Activated CD4-positive, alpha-beta T cell treated with anti-CD3 and anti-CD28 coated beads for 36 hours (primary cell): Measurements from ENCODE around the gene MYOC. TPM values are rescaled to one million over a fixed set of nuclear protein-coding genes. Genes with fewer than 3 reads are reported as not detected.
"Not testable (repeated sequence)": the region's sequence is repeated elsewhere in the genome, so short reads cannot be mapped to it uniquely, and the experiment has no call there.

Source experiments
- ATAC-seq: fragments of 200-7000 bp; cut with Tn5 transposase; one replicate; pipeline ENCODE4 v1.10.0; 2021; ENCODE audit warnings: mild to moderate bottlenecking, moderate library complexity
- CTCF ChIA-PET: fragments of 350-600 bp; sonication (Branson Sonifier 250); formaldehyde crosslinking; loops from one replicate; lab custom pipeline; 2021; ENCODE audit warnings: antibody characterized with exemption; lab: Charles Lee
- POLR2A ChIA-PET: fragments of 350-600 bp; sonication (Branson Sonifier 250); formaldehyde crosslinking; loops from one replicate; lab custom pipeline; 2021; ENCODE audit warnings: antibody characterized with exemption, inconsistent platforms; lab: Charles Lee
- DNase-seq: peaks from one replicate; pipeline ENCODE4 v3.0.0-alpha.2; 2020
- H3K27ac Mint-ChIP-seq: one replicate; pipeline ENCODE4 v1.8.0; 2021; ENCODE audit warnings: mixed read lengths
- H3K27me3 Mint-ChIP-seq: one replicate; pipeline ENCODE4 v1.8.0; 2021; ENCODE audit warnings: mixed read lengths
- H3K36me3 Mint-ChIP-seq: one replicate; pipeline ENCODE4 v1.8.0; 2021; ENCODE audit warnings: low read depth, mixed read lengths
- H3K4me1 Mint-ChIP-seq: one replicate; pipeline ENCODE4 v1.8.0; 2021; ENCODE audit warnings: mixed read lengths
- H3K4me3 Mint-ChIP-seq: one replicate; pipeline ENCODE4 v1.8.0; 2021; ENCODE audit warnings: mild to moderate bottlenecking, moderate library complexity, mixed read lengths
- H3K9me3 Mint-ChIP-seq: one replicate; pipeline ENCODE4 v1.8.0; 2021; ENCODE audit warnings: low read depth, mixed read lengths
- intact Hi-C, 2 experiments: fragments of 100-400 bp; cut with DNase I in 1 of 2; cut with micrococcal nuclease in 1 of 2; formaldehyde crosslinking; loops; one replicate each; pipeline versions ENCODE4 v1.14.2 to v1.15.1; 2022 to 2024; cut with DNase I, micrococcal nuclease
- total RNA-seq, 2 experiments: library from RNA; stranded (reverse); gene quantifications; one replicate each; pipeline ENCODE4 v1.2.3, GENCODE V29; 2021

MYOC gene
- total RNA-seq, 2 experiments from 2014 or later: not detected

- Mint-ChIP-seq H3K4me1 (no peaks in the 10 kb centered on the region), H3K27ac (no peak overlapping the region), H3K36me3 (no peaks in the 10 kb centered on the region), H3K4me3 (no peak overlapping the region), H3K9me3 (no peaks in the 10 kb centered on the region), H3K27me3 (peaks cover 9% of the 10 kb centered on the region)
- ChIA-PET POLR2A (no interaction called here), CTCF (interaction anchor here (0.8 kb wide), 1 partner anchor 234 kb away, joined by 3 read pairs; no protein-coding TSS in a partner anchor)
- DNase-seq: no peak
- no peak for ATAC-seq
- intact Hi-C loops: no loop called here
Observed at GRCh38 chr1:171627020-171627419, 25.5 kb downstream of the MYOC start.

GRCh38 chr1:171625225-171625624 is 27.3 kb downstream of the MYOC start:
- DNase-seq (no peak), ATAC-seq (no peak)
- H3K9me3 Mint-ChIP-seq: no peaks in the 10 kb centered on the region
- CTCF ChIA-PET: interaction anchor here (0.6 to 2.2 kb wide), 2 partner anchors 19 to 160 kb away, joined by 3 to 8 read pairs; no protein-coding TSS in a partner anchor
- H3K4me1 Mint-ChIP-seq: no peaks in the 10 kb centered on the region
- intact Hi-C loops: no loop called here
- POLR2A ChIA-PET: no interaction called here
- H3K36me3 Mint-ChIP-seq: no peaks in the 10 kb centered on the region
- peaks cover 8% of the 10 kb centered on the region for H3K27me3 Mint-ChIP-seq
- H3K4me3 Mint-ChIP-seq: no peak overlapping the region
- H3K27ac Mint-ChIP-seq: no peak overlapping the region

GRCh38 chr1:171623651-171624331 is 28.7 kb downstream of the MYOC start:
- DNase-seq (no peak), ATAC-seq (no peak)
- no peaks in the 10 kb centered on the region for H3K36me3 Mint-ChIP-seq
- no peak overlapping the region for H3K4me3 Mint-ChIP-seq
- no peaks in the 10 kb centered on the region for H3K4me1 Mint-ChIP-seq
- POLR2A ChIA-PET: no interaction called here
- intact Hi-C loops: no loop called here
- no peak overlapping the region for H3K27ac Mint-ChIP-seq
- H3K9me3 Mint-ChIP-seq: no peaks in the 10 kb centered on the region
- CTCF ChIA-PET: interaction anchor here (0.5 to 2.2 kb wide), 3 partner anchors 21 to 138 kb away, joined by 3 to 9 read pairs (median 8); no protein-coding TSS in a partner anchor
- peaks cover 3% of the 10 kb centered on the region for H3K27me3 Mint-ChIP-seq

- Mint-ChIP-seq H3K4me1 (no peaks in the 10 kb centered on the region), H3K27ac (no peak within 1 kb of the TSS), H3K9me3 (no peaks in the 10 kb centered on the region), H3K4me3 (no peak within 1 kb of the TSS), H3K27me3 (no peaks in the 10 kb centered on the region), H3K36me3 (no peaks in the 10 kb centered on the region)
- DNase-seq (no peak), ATAC-seq (no peak)
- ChIA-PET POLR2A (interaction anchor here (0.6 kb wide), 1 partner anchor 603 kb away, joined by 7 read pairs; no protein-coding TSS in a partner anchor), CTCF (interaction anchor here (0.5 to 2.1 kb wide), 3 partner anchors 13 to 34 kb away, joined by 3 to 9 read pairs (median 3); no protein-coding TSS in a partner anchor)
- intact Hi-C loops: no loop called here
Observed at GRCh38 chr1:171622152-171622462, 30.4 kb downstream of the MYOC start, which contains the start of gene MYOCOS. Gene MYOCOS (plus strand): TSS chr1:171622243. CDS start chr1:171623884, 1,641 bp downstream.

GRCh38 chr1:171616586-171616985 is 35.9 kb downstream of the MYOC start:
- H3K27me3 Mint-ChIP-seq: no peaks in the 10 kb centered on the region
- H3K27ac Mint-ChIP-seq: no peak overlapping the region
- no peak for ATAC-seq
- ChIA-PET POLR2A (no interaction called here), CTCF (no interaction called here)
- no peaks in the 10 kb centered on the region for H3K4me1 Mint-ChIP-seq
- H3K4me3 Mint-ChIP-seq: no peak overlapping the region
- H3K9me3 Mint-ChIP-seq: no peaks in the 10 kb centered on the region
- DNase-seq: no peak
- intact Hi-C loops: no loop called here
- H3K36me3 Mint-ChIP-seq: no peaks in the 10 kb centered on the region

- POLR2A ChIA-PET, H3K4me1 Mint-ChIP-seq, ATAC-seq, intact Hi-C loops, H3K36me3 Mint-ChIP-seq, H3K9me3 Mint-ChIP-seq, H3K4me3 Mint-ChIP-seq, H3K27ac Mint-ChIP-seq, H3K27me3 Mint-ChIP-seq, DNase-seq, CTCF ChIA-PET: not testable (repeated sequence)
Observed at GRCh38 chr1:171615122-171615906, 37.2 kb downstream of the MYOC start.

GRCh38 chr1:171613282-171613681 is 39.2 kb downstream of the MYOC start:
- ChIA-PET POLR2A (no interaction called here), CTCF (no interaction called here)
- DNase-seq (no peak), ATAC-seq (no peak)
- Mint-ChIP-seq H3K4me1 (no peaks in the 10 kb centered on the region), H3K9me3 (no peaks in the 10 kb centered on the region), H3K27ac (no peak overlapping the region), H3K4me3 (no peak overlapping the region), H3K27me3 (no peaks in the 10 kb centered on the region), H3K36me3 (no peaks in the 10 kb centered on the region)
- intact Hi-C loops: no loop called here

GRCh38 chr1:171611306-171611705 is 41.2 kb downstream of the MYOC start:
- CTCF ChIA-PET: no interaction called here
- Mint-ChIP-seq H3K27ac (no peak overlapping the region), H3K4me1 (no peaks in the 10 kb centered on the region), H3K9me3 (no peaks in the 10 kb centered on the region), H3K4me3 (no peak overlapping the region), H3K36me3 (no peaks in the 10 kb centered on the region), H3K27me3 (no peaks in the 10 kb centered on the region)
- no peak for DNase-seq
- intact Hi-C loops: no loop called here
- POLR2A ChIA-PET: no interaction called here
- ATAC-seq: no peak

- DNase-seq (no peak), ATAC-seq (no peak)
- no peaks in the 10 kb centered on the region for H3K27me3 Mint-ChIP-seq
- H3K36me3 Mint-ChIP-seq: no peaks in the 10 kb centered on the region
- no peak overlapping the region for H3K4me3 Mint-ChIP-seq
- no peak overlapping the region for H3K27ac Mint-ChIP-seq
- no peaks in the 10 kb centered on the region for H3K9me3 Mint-ChIP-seq
- intact Hi-C loops: no loop called here
- ChIA-PET CTCF (no interaction called here), POLR2A (no interaction called here)
- no peaks in the 10 kb centered on the region for H3K4me1 Mint-ChIP-seq
Observed at GRCh38 chr1:171610385-171610784, 42.1 kb downstream of the MYOC start.

- Mint-ChIP-seq H3K4me3 (no peak overlapping the region), H3K4me1 (no peaks in the 10 kb centered on the region), H3K36me3 (no peaks in the 10 kb centered on the region), H3K27ac (no peak overlapping the region), H3K27me3 (no peaks in the 10 kb centered on the region), H3K9me3 (no peaks in the 10 kb centered on the region)
- POLR2A ChIA-PET: no interaction called here
- CTCF ChIA-PET: interaction anchor here (0.5 kb wide), 1 partner anchor 143 kb away, joined by 3 read pairs; no protein-coding TSS in a partner anchor
- DNase-seq: no peak
- ATAC-seq: no peak
- intact Hi-C loops: no loop called here
Observed at GRCh38 chr1:171606402-171606941, 46.0 kb downstream of the MYOC start.

- intact Hi-C loops, H3K9me3 Mint-ChIP-seq, POLR2A ChIA-PET, H3K4me1 Mint-ChIP-seq, ATAC-seq, H3K27me3 Mint-ChIP-seq, H3K4me3 Mint-ChIP-seq, H3K36me3 Mint-ChIP-seq, H3K27ac Mint-ChIP-seq, DNase-seq: not testable (repeated sequence)
- CTCF ChIA-PET: interaction anchor here (0.9 kb wide), 1 partner anchor 42 kb away, joined by 3 read pairs; no protein-coding TSS in a partner anchor
Observed at GRCh38 chr1:171603042-171603441, 49.4 kb downstream of the MYOC start.
